Stimulated activated naive B cell treated with anti-CD40 and anti-IgM and Interleukin-4, amounts not matched to agents 10 μg/mL and 1 μg/mL and 100 μg/mL, for 72 hours (primary cell): ENCODE data around the gene GLCCI1.

Source experiments
- ATAC-seq, 2 donors: fragments of 150-1000 bp; cut with Tn5 transposase; replicated peaks; 2 replicates each; pipeline ENCODE4 v1.10.0; 2021; ENCODE audit warnings: moderate library complexity in 1 of 2
- DNase-seq: peaks from one replicate; pipeline ENCODE4 v3.0.0; 2021
- H3K27ac Mint-ChIP-seq: one replicate; pipeline ENCODE4 v1.8.0; 2022; ENCODE audit warnings: mild to moderate bottlenecking, mixed read lengths
- H3K27me3 Mint-ChIP-seq, 2 donors: one replicate each; pipeline ENCODE4 v1.8.0; 2022; ENCODE audit warnings: mixed read lengths in 2 of 2
- H3K36me3 Mint-ChIP-seq, 2 donors: one replicate each; pipeline ENCODE4 v1.8.0; 2022; ENCODE audit warnings: mixed read lengths in 2 of 2, mild to moderate bottlenecking in 1 of 2
- H3K4me1 Mint-ChIP-seq, 2 donors: one replicate each; pipeline ENCODE4 v1.8.0; 2022; ENCODE audit warnings: mixed read lengths in 2 of 2, mild to moderate bottlenecking in 1 of 2
- H3K4me3 Mint-ChIP-seq, 2 donors: one replicate each; pipeline ENCODE4 v1.8.0; 2022; ENCODE audit warnings: mild to moderate bottlenecking in 2 of 2, mixed read lengths in 2 of 2, moderate library complexity in 1 of 2
- H3K9me3 Mint-ChIP-seq, 2 donors: one replicate each; pipeline ENCODE4 v1.8.0; 2022; ENCODE audit warnings: mixed read lengths in 2 of 2, mild to moderate bottlenecking in 1 of 2

The GLCCI1 gene

DNA sequence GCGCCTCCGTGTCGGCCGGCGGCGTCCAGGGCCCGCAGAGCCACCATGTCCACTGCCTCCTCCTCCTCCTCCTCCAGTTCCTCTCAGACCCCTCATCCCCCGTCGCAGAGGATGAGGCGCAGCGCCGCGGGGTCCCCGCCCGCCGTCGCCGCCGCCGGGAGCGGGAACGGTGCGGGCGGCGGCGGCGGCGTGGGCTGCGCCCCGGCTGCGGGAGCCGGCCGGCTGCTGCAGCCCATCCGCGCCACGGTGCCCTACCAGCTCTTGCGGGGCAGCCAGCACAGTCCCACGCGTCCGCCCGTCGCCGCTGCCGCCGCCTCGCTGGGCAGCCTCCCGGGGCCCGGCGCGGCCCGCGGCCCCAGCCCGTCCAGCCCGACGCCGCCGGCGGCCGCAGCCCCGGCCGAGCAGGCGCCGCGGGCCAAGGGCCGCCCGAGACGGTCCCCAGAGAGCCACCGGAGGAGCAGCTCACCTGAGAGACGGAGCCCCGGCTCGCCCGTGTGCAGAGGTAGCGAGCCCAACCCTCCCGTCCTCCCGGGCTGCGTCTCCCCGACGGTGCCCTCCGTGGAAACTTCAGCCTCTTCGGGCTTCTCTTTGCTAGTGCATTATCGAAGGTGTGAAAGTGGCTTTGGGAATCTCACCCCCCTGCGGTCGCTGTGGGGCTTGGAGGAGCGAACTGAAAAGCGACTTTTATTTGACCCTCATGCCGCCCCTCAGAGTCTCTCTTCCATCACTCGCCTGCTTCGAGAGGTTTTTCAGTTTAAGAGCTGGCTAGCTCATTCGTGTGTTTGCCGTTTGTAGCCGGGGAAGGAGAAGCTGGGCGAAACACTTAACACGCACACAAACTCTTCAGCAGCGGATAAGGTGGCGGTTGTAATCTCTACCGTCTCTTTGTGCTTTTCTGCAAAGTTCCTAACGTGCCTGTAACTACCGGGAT, 975 bp downstream of the GLCCI1 start:
- H3K36me3 Mint-ChIP-seq = no peaks in the 10 kb centered on the region
- H3K4me1 Mint-ChIP-seq = peaks cover 9 to 30% of the 10 kb centered on the region in 2 donors
- ATAC-seq = peak; percentile 27 to 29
- H3K4me3 Mint-ChIP-seq = peak overlapping the region in 1 of 2 donors; percentile 81
- no peaks in the 10 kb centered on the region for H3K9me3 Mint-ChIP-seq
- DNase-seq = peak; percentile 47
- no peaks in the 10 kb centered on the region for H3K27me3 Mint-ChIP-seq
- H3K27ac Mint-ChIP-seq = peak overlapping the region; percentile 85

DNA sequence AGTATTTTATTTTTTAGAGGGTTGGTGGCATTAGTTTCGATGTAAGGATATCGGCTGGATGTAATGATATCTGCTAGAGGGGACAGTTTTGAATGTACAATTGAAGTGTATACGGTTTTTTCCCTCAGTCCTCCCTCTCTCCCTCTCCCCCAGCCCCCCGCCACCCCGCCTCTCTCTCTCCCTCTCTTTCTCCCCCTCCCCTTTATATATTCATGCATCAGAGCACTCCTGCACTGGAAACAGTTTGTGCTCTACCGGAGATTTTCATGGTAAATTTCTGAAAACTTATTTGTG, 1.6 kb downstream of the GLCCI1 start:
- ATAC-seq = no peak
- peaks cover 8 to 33% of the 10 kb centered on the region in 2 donors for H3K4me1 Mint-ChIP-seq
- no peaks in the 10 kb centered on the region for H3K27me3 Mint-ChIP-seq
- H3K4me3 Mint-ChIP-seq = no peak overlapping the region
- H3K27ac Mint-ChIP-seq = no peak overlapping the region
- no peaks in the 10 kb centered on the region for H3K36me3 Mint-ChIP-seq
- DNase-seq = no peak
- H3K9me3 Mint-ChIP-seq = no peaks in the 10 kb centered on the region

DNA sequence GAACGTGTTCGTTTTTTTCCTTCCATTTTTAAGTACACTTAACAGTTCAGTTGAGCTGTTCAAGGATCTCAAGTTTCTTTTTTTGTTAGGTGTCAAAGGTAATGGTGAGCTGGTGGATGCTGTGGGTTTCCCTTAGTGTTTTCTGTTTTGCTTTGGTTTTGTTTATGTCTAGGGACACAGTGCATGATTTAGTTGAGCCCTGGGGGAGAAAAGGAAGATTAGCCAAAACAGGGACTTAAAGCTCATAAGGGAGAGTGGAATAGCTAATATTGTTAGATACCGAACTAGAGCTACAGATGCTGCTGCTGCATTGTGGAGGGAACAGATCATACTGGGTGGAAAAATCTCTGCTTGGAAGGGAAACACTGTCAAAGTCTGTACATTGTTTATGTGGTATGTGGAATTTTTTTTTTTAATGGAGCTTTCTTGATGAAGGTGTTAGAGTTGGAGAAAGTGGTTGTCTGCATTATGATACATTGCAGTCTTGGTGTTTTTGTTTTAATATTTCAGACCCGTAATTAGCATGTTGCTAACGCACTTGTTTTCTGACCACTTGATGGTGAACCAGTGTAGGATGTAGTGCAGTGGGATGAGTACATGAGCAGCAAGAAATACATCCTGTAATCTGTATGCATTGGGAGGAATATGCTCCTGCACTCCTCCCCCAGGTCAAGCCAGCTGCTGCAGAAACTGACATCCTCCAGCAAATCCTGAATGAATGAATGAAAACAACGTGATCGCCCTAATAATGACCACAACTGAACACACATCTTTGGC, 2.1 kb downstream of the GLCCI1 start:
- Mint-ChIP-seq H3K9me3 (no peaks in the 10 kb centered on the region), H3K27me3 (no peaks in the 10 kb centered on the region), H3K4me1 (peaks cover 9 to 33% of the 10 kb centered on the region in 2 donors), H3K4me3 (no peak overlapping the region), H3K27ac (no peak overlapping the region), H3K36me3 (no peaks in the 10 kb centered on the region)
- ATAC-seq = no peak
- no peak for DNase-seq

DNA sequence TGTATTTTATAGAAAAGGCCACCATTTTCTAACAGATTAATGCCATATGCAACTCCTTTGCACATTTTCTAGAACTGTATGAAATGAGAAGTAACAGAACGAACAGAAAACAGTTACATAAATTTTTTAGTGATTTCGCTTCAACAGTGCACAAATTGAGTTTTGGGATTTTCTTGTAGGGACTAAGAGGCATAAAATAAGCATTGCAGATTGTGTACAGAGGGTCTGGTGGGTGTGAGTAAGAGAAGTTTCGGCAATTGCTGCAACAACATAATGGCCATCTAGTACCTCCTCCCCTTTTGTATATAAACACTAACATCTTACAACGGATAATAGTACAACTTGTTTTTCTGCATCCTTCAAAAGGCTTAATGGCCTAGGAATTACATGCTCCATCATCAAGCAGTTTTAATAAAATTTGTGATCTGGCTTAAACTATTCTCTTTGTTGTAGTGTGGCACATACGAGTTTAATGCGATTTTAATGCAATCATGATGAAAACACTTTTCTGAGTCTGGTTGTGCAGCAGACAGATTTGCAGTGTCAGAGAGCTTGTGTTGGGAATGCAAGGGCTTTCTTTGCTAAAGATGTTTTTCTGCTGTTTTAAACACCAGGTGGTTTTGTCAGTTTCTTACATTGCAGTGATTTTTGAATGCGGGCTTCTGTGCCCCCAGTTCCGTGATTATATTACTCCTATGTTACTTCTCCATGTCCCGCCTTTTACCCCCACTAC, 2.9 kb downstream of the GLCCI1 start:
- no peaks in the 10 kb centered on the region for H3K36me3 Mint-ChIP-seq

DNA sequence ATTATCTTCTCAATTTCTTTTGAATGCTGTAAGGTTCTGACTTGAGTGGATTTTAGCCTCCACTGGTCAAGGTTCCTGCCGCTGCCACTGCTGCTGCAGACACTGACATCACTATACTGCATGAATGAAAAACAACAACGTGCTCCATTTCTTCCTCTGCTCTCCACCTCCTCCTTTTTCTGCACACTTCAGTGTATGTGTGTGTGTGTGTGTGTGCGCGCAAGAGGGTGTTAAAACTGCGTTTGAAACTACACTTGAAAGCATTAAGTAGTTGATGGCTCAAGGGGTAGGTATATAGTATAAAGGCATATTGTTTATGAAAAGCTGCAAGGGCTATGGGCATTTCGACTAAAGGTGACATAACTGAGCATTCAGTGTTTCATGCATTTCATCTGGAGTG, 3.5 kb downstream of the GLCCI1 start:
- H3K27me3 Mint-ChIP-seq = no peaks in the 10 kb centered on the region
- DNase-seq (no peak), ATAC-seq (no peak)
- no peak overlapping the region for H3K4me3 Mint-ChIP-seq
- H3K27ac Mint-ChIP-seq = no peak overlapping the region
- H3K9me3 Mint-ChIP-seq = no peaks in the 10 kb centered on the region
- no peaks in the 10 kb centered on the region for H3K36me3 Mint-ChIP-seq
- H3K4me1 Mint-ChIP-seq = peaks cover 12 to 33% of the 10 kb centered on the region in 2 donors

More for the DNA sequence above, 2.9 kb downstream of the GLCCI1 start:
- Mint-ChIP-seq H3K27ac (no peak overlapping the region), H3K4me1 (peaks cover 12 to 33% of the 10 kb centered on the region in 2 donors), H3K4me3 (no peak overlapping the region), H3K27me3 (no peaks in the 10 kb centered on the region), H3K9me3 (no peaks in the 10 kb centered on the region)
- ATAC-seq (no peak), DNase-seq (no peak)

GRCh38 chr7:7972922-7973594, 4.5 kb downstream of the GLCCI1 start:
- no peak for ATAC-seq
- no peak for DNase-seq
- Mint-ChIP-seq H3K27me3 (no peaks in the 10 kb centered on the region), H3K4me1 (peaks cover 13 to 37% of the 10 kb centered on the region in 2 donors), H3K4me3 (peak overlapping the region in 1 of 2 donors; percentile 37), H3K27ac (no peak overlapping the region), H3K36me3 (no peaks in the 10 kb centered on the region), H3K9me3 (no peaks in the 10 kb centered on the region)

DNA sequence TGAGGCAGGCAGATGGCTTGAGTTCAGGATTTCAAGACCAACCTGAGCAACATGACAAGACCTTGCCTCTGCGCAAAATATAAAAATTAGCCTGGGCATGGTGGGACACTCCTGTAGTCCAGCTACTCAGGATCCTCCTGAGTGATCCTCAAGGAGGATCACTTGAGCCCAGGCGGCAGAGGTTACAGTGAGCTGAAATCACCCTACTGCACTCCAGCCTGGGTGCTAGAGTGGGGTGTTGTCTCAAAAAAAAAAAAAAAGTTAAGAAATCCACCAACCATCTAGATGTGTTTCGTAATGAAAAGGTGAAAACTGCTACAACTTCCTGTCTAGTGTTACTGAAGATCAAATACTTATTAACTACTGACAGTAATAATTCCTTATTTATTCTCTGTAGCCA, 8.1 kb downstream of the GLCCI1 start:
- no peak for DNase-seq
- Mint-ChIP-seq H3K4me3 (no peak overlapping the region), H3K27ac (no peak overlapping the region), H3K27me3 (no peaks in the 10 kb centered on the region), H3K4me1 (peaks cover 15 to 57% of the 10 kb centered on the region in 2 donors), H3K9me3 (no peaks in the 10 kb centered on the region), H3K36me3 (peaks cover under 1 to 2% of the 10 kb centered on the region in 2 donors)
- ATAC-seq = no peak

GRCh38 chr7:7977774-7978173, 9.2 kb downstream of the GLCCI1 start:
- no peak overlapping the region for H3K4me3 Mint-ChIP-seq
- H3K9me3 Mint-ChIP-seq = no peaks in the 10 kb centered on the region
- H3K4me1 Mint-ChIP-seq = peaks cover 18 to 61% of the 10 kb centered on the region in 2 donors
- DNase-seq = no peak
- H3K27me3 Mint-ChIP-seq = no peaks in the 10 kb centered on the region
- ATAC-seq = no peak
- peaks cover 3 to 4% of the 10 kb centered on the region in 2 donors for H3K36me3 Mint-ChIP-seq
- no peak overlapping the region for H3K27ac Mint-ChIP-seq

GRCh38 chr7:7978860-7979259, 10.3 kb downstream of the GLCCI1 start:
- peaks cover 18 to 55% of the 10 kb centered on the region in 2 donors for H3K4me1 Mint-ChIP-seq
- H3K4me3 Mint-ChIP-seq = no peak overlapping the region
- DNase-seq = no peak
- H3K27ac Mint-ChIP-seq = no peak overlapping the region
- H3K27me3 Mint-ChIP-seq = no peaks in the 10 kb centered on the region
- H3K9me3 Mint-ChIP-seq = no peaks in the 10 kb centered on the region
- H3K36me3 Mint-ChIP-seq = peaks cover 3 to 4% of the 10 kb centered on the region in 2 donors
- ATAC-seq = no peak

DNA sequence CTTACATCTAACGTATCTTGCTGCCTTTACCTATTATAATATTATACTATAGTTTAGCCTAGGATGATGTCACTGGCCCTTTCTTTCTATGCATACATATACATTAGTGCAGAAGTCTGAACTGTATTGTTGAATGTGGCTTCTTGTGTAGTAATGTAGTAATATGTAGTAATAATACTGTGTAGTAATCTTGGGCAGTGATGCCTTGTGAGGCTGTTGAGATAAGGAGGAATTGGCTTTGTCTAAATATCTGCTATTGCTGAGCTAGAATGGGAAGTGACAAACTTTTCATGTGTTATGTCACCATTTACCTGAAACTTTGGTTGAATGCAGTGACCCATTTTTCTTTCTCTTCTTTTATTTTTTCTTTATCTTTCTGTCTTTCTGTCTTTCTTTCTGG, 11.0 kb downstream of the GLCCI1 start:
- no peak overlapping the region for H3K4me3 Mint-ChIP-seq
- H3K27me3 Mint-ChIP-seq = no peaks in the 10 kb centered on the region
- H3K9me3 Mint-ChIP-seq = no peaks in the 10 kb centered on the region
- ATAC-seq (no peak), DNase-seq (no peak)
- H3K4me1 Mint-ChIP-seq = peaks cover 16 to 51% of the 10 kb centered on the region in 2 donors
- no peak overlapping the region for H3K27ac Mint-ChIP-seq
- H3K36me3 Mint-ChIP-seq = peaks cover 3 to 4% of the 10 kb centered on the region in 2 donors

DNA sequence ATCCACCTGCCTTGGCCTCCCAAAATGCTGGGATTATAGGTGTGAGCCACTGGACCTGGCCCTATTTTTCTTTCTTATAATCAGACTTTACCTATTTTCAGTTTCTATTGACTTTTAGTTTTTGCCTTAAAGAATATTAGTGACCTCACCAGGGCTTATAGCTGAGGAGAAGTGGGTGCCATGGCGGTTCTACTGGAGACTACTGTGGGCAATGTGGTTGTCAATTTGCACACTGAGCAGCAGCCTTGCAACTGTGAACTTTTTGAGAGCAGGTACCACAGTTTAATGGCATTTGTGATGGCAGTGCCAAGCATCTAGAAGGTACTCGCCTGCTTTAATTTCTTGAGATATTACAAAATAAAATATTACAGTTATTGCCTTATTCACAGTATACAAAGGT, 11.5 kb downstream of the GLCCI1 start:
- DNase-seq (no peak), ATAC-seq (no peak)
- Mint-ChIP-seq H3K9me3 (no peaks in the 10 kb centered on the region), H3K4me3 (no peak overlapping the region), H3K36me3 (peaks cover 3 to 4% of the 10 kb centered on the region in 2 donors), H3K27me3 (no peaks in the 10 kb centered on the region), H3K4me1 (peaks cover 19 to 50% of the 10 kb centered on the region in 2 donors), H3K27ac (no peak overlapping the region)

GRCh38 chr7:7982904-7983303, 14.3 kb downstream of the GLCCI1 start:
- Mint-ChIP-seq H3K4me3 (no peak overlapping the region), H3K9me3 (no peaks in the 10 kb centered on the region)
- no peak for DNase-seq

DNA sequence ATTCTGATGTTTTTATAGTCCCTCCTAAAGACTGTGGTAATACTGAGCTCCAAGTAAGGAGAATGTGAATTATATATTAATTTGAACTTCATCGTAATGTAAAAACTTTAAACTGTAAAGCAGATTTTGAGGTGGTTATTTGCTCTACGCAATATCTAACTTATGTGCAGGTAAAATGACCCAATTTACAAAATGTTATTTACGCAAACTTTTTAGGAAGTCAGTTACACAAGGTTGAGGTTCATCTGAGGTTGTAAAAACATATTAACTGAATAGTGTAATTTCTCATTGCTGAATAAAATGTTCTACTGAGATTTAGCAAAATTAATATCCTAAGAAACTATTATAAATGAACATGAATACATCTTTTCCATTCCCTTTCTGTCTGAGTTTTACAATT, 15.8 kb downstream of the GLCCI1 start:
- H3K9me3 Mint-ChIP-seq = no peaks in the 10 kb centered on the region
- no peaks in the 10 kb centered on the region for H3K27me3 Mint-ChIP-seq
- ATAC-seq = no peak
- H3K36me3 Mint-ChIP-seq = peaks cover 4 to 6% of the 10 kb centered on the region in 2 donors
- DNase-seq = no peak
- H3K4me1 Mint-ChIP-seq = peaks cover 25 to 67% of the 10 kb centered on the region in 2 donors
- H3K27ac Mint-ChIP-seq = no peak overlapping the region
- H3K4me3 Mint-ChIP-seq = no peak overlapping the region

More at GRCh38 chr7:7982904-7983303, 14.3 kb downstream of the GLCCI1 start:
- H3K27ac Mint-ChIP-seq = no peak overlapping the region
- ATAC-seq = no peak
- no peaks in the 10 kb centered on the region for H3K27me3 Mint-ChIP-seq
- H3K36me3 Mint-ChIP-seq = peaks cover 4 to 6% of the 10 kb centered on the region in 2 donors
- H3K4me1 Mint-ChIP-seq = peaks cover 21 to 53% of the 10 kb centered on the region in 2 donors

DNA sequence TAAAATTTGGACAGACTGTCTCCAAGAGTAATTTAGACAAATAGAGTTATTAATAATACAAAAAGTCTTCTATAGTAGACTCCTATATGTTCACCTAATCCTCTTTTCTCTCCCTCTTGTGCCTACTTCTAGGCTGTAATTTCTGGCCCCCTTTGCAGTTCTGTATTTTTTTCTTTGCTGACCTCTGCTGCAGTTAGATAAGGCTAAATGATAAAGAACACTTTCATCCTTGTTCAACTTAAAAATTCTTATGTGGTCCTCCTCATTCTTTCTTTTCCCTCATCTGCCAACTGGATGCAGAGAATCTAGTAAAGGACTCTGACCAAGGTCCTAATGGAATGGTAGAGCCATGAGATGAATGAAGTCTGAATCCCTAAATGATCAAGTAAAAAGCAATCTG, 20.1 kb downstream of the GLCCI1 start:
- H3K27me3 Mint-ChIP-seq = no peaks in the 10 kb centered on the region
- peaks cover 29 to 60% of the 10 kb centered on the region in 2 donors for H3K4me1 Mint-ChIP-seq
- peaks cover 13 to 21% of the 10 kb centered on the region in 2 donors for H3K36me3 Mint-ChIP-seq
- peaks cover 12% of the 10 kb centered on the region in 2 donors for H3K9me3 Mint-ChIP-seq
- DNase-seq (no peak), ATAC-seq (no peak)
- H3K27ac Mint-ChIP-seq = no peak overlapping the region
- H3K4me3 Mint-ChIP-seq = no peak overlapping the region
